Measurements from ENCODE around the gene NEK10.

DNA sequence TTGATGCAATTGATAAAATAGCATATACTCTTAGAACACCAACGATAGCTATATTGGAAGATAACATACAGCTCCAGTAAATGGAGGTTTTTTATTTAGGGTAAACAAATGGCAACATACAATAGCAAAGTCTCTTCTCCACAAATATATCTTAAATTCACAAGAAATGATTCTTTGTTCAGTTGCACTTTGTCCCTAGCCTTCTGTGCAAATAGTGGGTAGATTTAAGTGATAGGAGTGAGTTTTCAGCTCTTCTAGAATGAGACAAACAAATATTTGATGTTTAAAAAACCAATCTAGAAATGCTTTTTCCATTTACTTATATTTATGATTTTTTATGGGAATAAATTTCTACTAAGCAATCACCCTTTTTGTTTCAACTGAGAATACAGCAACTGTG is 253.8 kb downstream of the NEK10 start:
- TF ChIP-seq EZH2 (IDR thresholded peaks at IDR 0.05; ENCODE audit: borderline replicate concordance, low read depth, low read length, severe bottlenecking) = no peak
- no peak for TF ChIP-seq MAX (IDR thresholded peaks at IDR 0.05; ENCODE audit: insufficient read depth, insufficient read length)
- TF ChIP-seq, protein P1, sequence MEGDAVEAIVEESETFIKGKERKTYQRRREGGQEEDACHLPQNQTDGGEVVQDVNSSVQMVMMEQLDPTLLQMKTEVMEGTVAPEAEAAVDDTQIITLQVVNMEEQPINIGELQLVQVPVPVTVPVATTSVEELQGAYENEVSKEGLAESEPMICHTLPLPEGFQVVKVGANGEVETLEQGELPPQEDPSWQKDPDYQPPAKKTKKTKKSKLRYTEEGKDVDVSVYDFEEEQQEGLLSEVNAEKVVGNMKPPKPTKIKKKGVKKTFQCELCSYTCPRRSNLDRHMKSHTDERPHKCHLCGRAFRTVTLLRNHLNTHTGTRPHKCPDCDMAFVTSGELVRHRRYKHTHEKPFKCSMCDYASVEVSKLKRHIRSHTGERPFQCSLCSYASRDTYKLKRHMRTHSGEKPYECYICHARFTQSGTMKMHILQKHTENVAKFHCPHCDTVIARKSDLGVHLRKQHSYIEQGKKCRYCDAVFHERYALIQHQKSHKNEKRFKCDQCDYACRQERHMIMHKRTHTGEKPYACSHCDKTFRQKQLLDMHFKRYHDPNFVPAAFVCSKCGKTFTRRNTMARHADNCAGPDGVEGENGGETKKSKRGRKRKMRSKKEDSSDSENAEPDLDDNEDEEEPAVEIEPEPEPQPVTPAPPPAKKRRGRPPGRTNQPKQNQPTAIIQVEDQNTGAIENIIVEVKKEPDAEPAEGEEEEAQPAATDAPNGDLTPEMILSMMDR (IDR thresholded peaks at IDR 0.05; ENCODE audit: extremely low read depth in 1 of 2, insufficient read depth in 1 of 2, low read depth in 1 of 2, low read length in 2 of 2) = no peak
- no peak for TF ChIP-seq POLR2AphosphoS5 (IDR thresholded peaks at IDR 0.05; ENCODE audit: insufficient read depth, low read depth, low read length)
- TF ChIP-seq POLR2A (IDR thresholded peaks at IDR 0.05; ENCODE audit: low read depth, low read length) = no peak
- TF ChIP-seq JUN (IDR thresholded peaks at IDR 0.05; ENCODE audit: borderline replicate concordance, insufficient read depth, insufficient read length, low read depth) = no peak
- TF ChIP-seq GATA2 (IDR thresholded peaks at IDR 0.05; ENCODE audit: insufficient read depth, insufficient read length, low read depth, low read length) = no peak
- TF ChIP-seq FOS (IDR thresholded peaks at IDR 0.05; ENCODE audit: borderline replicate concordance, insufficient read depth, low read length) = no peak
